Activated naive CD4-positive, alpha-beta T cell treated with anti-CD3 and anti-CD28 coated beads, Interleukin-2, amount 10 ng/mL, durations not matched to agents 7 days and 5 days (primary cell): ENCODE results near the gene AAK1.
"Not testable (repeated sequence)": the region's sequence is repeated elsewhere in the genome, so short reads cannot be mapped to it uniquely, and the experiment has no call there.

Experiments used
- CTCF ChIA-PET: fragments of 350-600 bp; sonication (Branson Sonifier 250); formaldehyde crosslinking; loops from one replicate; lab custom pipeline; 2021; ENCODE audit warnings: antibody characterized with exemption; lab: Charles Lee
- DNase-seq: peaks from one replicate; pipeline ENCODE4 v3.0.0-alpha.2; 2020
- H3K27ac Mint-ChIP-seq: one replicate; pipeline ENCODE4 v1.8.0; 2021; ENCODE audit warnings: mild to moderate bottlenecking, moderate library complexity, mixed read lengths
- H3K27me3 Mint-ChIP-seq: one replicate; pipeline ENCODE4 v1.8.0; 2021; ENCODE audit warnings: mild to moderate bottlenecking, mixed read lengths
- H3K36me3 Mint-ChIP-seq: one replicate; pipeline ENCODE4 v1.8.0; 2021; ENCODE audit warnings: mixed read lengths
- H3K4me1 Mint-ChIP-seq: one replicate; pipeline ENCODE4 v1.8.0; 2021; ENCODE audit warnings: mixed read lengths
- H3K4me3 Mint-ChIP-seq: one replicate; pipeline ENCODE4 v1.8.0; 2021; ENCODE audit warnings: mild to moderate bottlenecking, moderate library complexity, mixed read lengths
- H3K9me3 Mint-ChIP-seq: one replicate; pipeline ENCODE4 v1.8.0; 2021; ENCODE audit warnings: mixed read lengths

The AAK1 gene

GRCh38 chr2:69628325-69629021 lies 15.1 kb downstream of the AAK1 start:
- Mint-ChIP-seq H3K27me3 (no peaks in the 10 kb centered on the region), H3K4me3 (no peak overlapping the region), H3K9me3 (no peaks in the 10 kb centered on the region), H3K4me1 (peaks cover 25% of the 10 kb centered on the region), H3K27ac (no peak overlapping the region), H3K36me3 (peaks cover 28% of the 10 kb centered on the region)
- CTCF ChIA-PET, result interaction anchor here (0.7 to 3.9 kb wide), 4 partner anchors 13 to 97 kb away, joined by 3 to 15 read pairs (median 6); no protein-coding TSS in a partner anchor
- DNase-seq, result no peak

GRCh38 chr2:69625078-69625795 lies 18.3 kb downstream of the AAK1 start:
- no peaks in the 10 kb centered on the region for H3K9me3 Mint-ChIP-seq
- no peak for DNase-seq
- peaks cover 16% of the 10 kb centered on the region for H3K4me1 Mint-ChIP-seq
- CTCF ChIA-PET, result interaction anchor here (1.0 to 1.5 kb wide), 2 partner anchors 14 to 90 kb away, joined by 3 read pairs; no protein-coding TSS in a partner anchor
- H3K4me3 Mint-ChIP-seq, result no peak overlapping the region
- no peaks in the 10 kb centered on the region for H3K27me3 Mint-ChIP-seq
- H3K27ac Mint-ChIP-seq, result no peak overlapping the region
- peaks cover 20% of the 10 kb centered on the region for H3K36me3 Mint-ChIP-seq

- no peaks in the 10 kb centered on the region for H3K9me3 Mint-ChIP-seq
- no peaks in the 10 kb centered on the region for H3K27me3 Mint-ChIP-seq
- H3K4me1 Mint-ChIP-seq, result peaks cover 15% of the 10 kb centered on the region
- no peak overlapping the region for H3K4me3 Mint-ChIP-seq
- DNase-seq, result no peak
- H3K27ac Mint-ChIP-seq, result no peak overlapping the region
- CTCF ChIA-PET, result interaction anchor here (1.0 to 1.3 kb wide), 2 partner anchors 22 to 90 kb away, joined by 3 to 5 read pairs; no protein-coding TSS in a partner anchor
- H3K36me3 Mint-ChIP-seq, result peaks cover 16% of the 10 kb centered on the region
These were observed 18.9 kb downstream of the AAK1 start for GRCh38 chr2:69624611-69625010.

GRCh38 chr2:69624131-69624530 lies 19.4 kb downstream of the AAK1 start:
- no peak overlapping the region for H3K27ac Mint-ChIP-seq
- H3K27me3 Mint-ChIP-seq, result no peaks in the 10 kb centered on the region
- CTCF ChIA-PET, result interaction anchor here (1.3 kb wide), 1 partner anchor 22 kb away, joined by 5 read pairs; no protein-coding TSS in a partner anchor
- no peak for DNase-seq
- H3K4me1 Mint-ChIP-seq, result peaks cover 15% of the 10 kb centered on the region
- no peak overlapping the region for H3K4me3 Mint-ChIP-seq
- H3K9me3 Mint-ChIP-seq, result no peaks in the 10 kb centered on the region
- peaks cover 16% of the 10 kb centered on the region for H3K36me3 Mint-ChIP-seq

- H3K9me3 Mint-ChIP-seq, result no peaks in the 10 kb centered on the region
- peak overlapping the region; percentile 18 for H3K4me3 Mint-ChIP-seq
- peaks cover 16% of the 10 kb centered on the region for H3K36me3 Mint-ChIP-seq
- DNase-seq, result no peak
- H3K27me3 Mint-ChIP-seq, result no peaks in the 10 kb centered on the region
- CTCF ChIA-PET, result interaction anchor here (1.1 to 1.3 kb wide), 2 partner anchors 8 to 23 kb away, joined by 3 to 5 read pairs; no protein-coding TSS in a partner anchor
- peaks cover 15% of the 10 kb centered on the region for H3K4me1 Mint-ChIP-seq
- H3K27ac Mint-ChIP-seq, result peak overlapping the region; percentile 50
These were observed 20.3 kb downstream of the AAK1 start for GRCh38 chr2:69623236-69623635.

GRCh38 chr2:69622805-69623204 lies 20.7 kb downstream of the AAK1 start:
- CTCF ChIA-PET, result interaction anchor here (0.7 to 1.1 kb wide), 2 partner anchors 8 to 57 kb away, joined by 3 to 4 read pairs; no protein-coding TSS in a partner anchor
- H3K4me3 Mint-ChIP-seq, result peak overlapping the region; percentile 18
- H3K27me3 Mint-ChIP-seq, DNase-seq, H3K9me3 Mint-ChIP-seq: not testable (repeated sequence)
- H3K4me1 Mint-ChIP-seq, result peaks cover 15% of the 10 kb centered on the region
- peaks cover 16% of the 10 kb centered on the region for H3K36me3 Mint-ChIP-seq
- peak overlapping the region; percentile 50 for H3K27ac Mint-ChIP-seq

- Mint-ChIP-seq H3K4me1 (peaks cover 15% of the 10 kb centered on the region), H3K36me3 (peaks cover 16% of the 10 kb centered on the region)
- CTCF ChIA-PET, result interaction anchor here (0.6 to 1.7 kb wide), 4 partner anchors 9 to 57 kb away, joined by 3 to 4 read pairs (median 4); no protein-coding TSS in a partner anchor
- H3K4me3 Mint-ChIP-seq, H3K27ac Mint-ChIP-seq, DNase-seq, H3K27me3 Mint-ChIP-seq, H3K9me3 Mint-ChIP-seq: not testable (repeated sequence)
These were observed 21.5 kb downstream of the AAK1 start for GRCh38 chr2:69622017-69622540.

- no peaks in the 10 kb centered on the region for H3K9me3 Mint-ChIP-seq
- H3K36me3 Mint-ChIP-seq, result peaks cover 21% of the 10 kb centered on the region
- no peaks in the 10 kb centered on the region for H3K27me3 Mint-ChIP-seq
- H3K4me3 Mint-ChIP-seq, result no peak overlapping the region
- CTCF ChIA-PET, result interaction anchor here (0.6 to 1.7 kb wide), 3 partner anchors 24 to 56 kb away, joined by 3 to 4 read pairs (median 3); no protein-coding TSS in a partner anchor
- H3K4me1 Mint-ChIP-seq, result peaks cover 15% of the 10 kb centered on the region
- H3K27ac Mint-ChIP-seq, result peak overlapping the region; percentile 49
- DNase-seq, result no peak
These were observed 22.1 kb downstream of the AAK1 start for GRCh38 chr2:69621440-69621839.

- Mint-ChIP-seq H3K36me3 (peaks cover 21% of the 10 kb centered on the region), H3K4me1 (peaks cover 18% of the 10 kb centered on the region), H3K27me3 (no peaks in the 10 kb centered on the region), H3K27ac (no peak overlapping the region), H3K9me3 (no peaks in the 10 kb centered on the region), H3K4me3 (no peak overlapping the region)
- DNase-seq, result no peak
- CTCF ChIA-PET, result interaction anchor here (0.6 to 1.7 kb wide), 3 partner anchors 24 to 56 kb away, joined by 3 to 4 read pairs (median 3); no protein-coding TSS in a partner anchor
These were observed 22.7 kb downstream of the AAK1 start for GRCh38 chr2:69620870-69621269.

GRCh38 chr2:69619725-69620124 lies 23.8 kb downstream of the AAK1 start:
- Mint-ChIP-seq H3K27me3 (no peaks in the 10 kb centered on the region), H3K4me1 (peaks cover 26% of the 10 kb centered on the region), H3K36me3 (peaks cover 33% of the 10 kb centered on the region), H3K9me3 (peaks cover 3% of the 10 kb centered on the region), H3K27ac (no peak overlapping the region), H3K4me3 (no peak overlapping the region)
- DNase-seq, result peak; percentile 42
- CTCF ChIA-PET, result no interaction called here

GRCh38 chr2:69618362-69618761 lies 25.2 kb downstream of the AAK1 start:
- peaks cover 31% of the 10 kb centered on the region for H3K4me1 Mint-ChIP-seq
- H3K36me3 Mint-ChIP-seq, result peaks cover 39% of the 10 kb centered on the region
- no peaks in the 10 kb centered on the region for H3K27me3 Mint-ChIP-seq
- CTCF ChIA-PET, result interaction anchor here (0.7 to 2.2 kb wide), 6 partner anchors 13 to 89 kb away, joined by 3 to 6 read pairs (median 3); partner anchors contain the start of gene AAK1
- no peak overlapping the region for H3K4me3 Mint-ChIP-seq
- peaks cover 14% of the 10 kb centered on the region for H3K9me3 Mint-ChIP-seq
- no peak overlapping the region for H3K27ac Mint-ChIP-seq
- DNase-seq, result no peak

GRCh38 chr2:69617744-69618143 lies 25.8 kb downstream of the AAK1 start:
- H3K9me3 Mint-ChIP-seq, result peaks cover 17% of the 10 kb centered on the region
- CTCF ChIA-PET, result interaction anchor here (0.9 to 2.2 kb wide), 5 partner anchors 14 to 57 kb away, joined by 3 to 6 read pairs (median 3); partner anchors contain the start of gene AAK1

GRCh38 chr2:69616755-69617154 lies 26.8 kb downstream of the AAK1 start:
- CTCF ChIA-PET, result interaction anchor here (2.2 kb wide), 1 partner anchor 56 kb away, joined by 5 read pairs; no protein-coding TSS in a partner anchor
- DNase-seq, result peak; percentile 47
- H3K4me3 Mint-ChIP-seq, result no peak overlapping the region

More at GRCh38 chr2:69617744-69618143, 25.8 kb downstream of the AAK1 start:
- H3K36me3 Mint-ChIP-seq, result peaks cover 39% of the 10 kb centered on the region
- H3K27me3 Mint-ChIP-seq, result no peaks in the 10 kb centered on the region
- no peak overlapping the region for H3K4me3 Mint-ChIP-seq
- H3K27ac Mint-ChIP-seq, result no peak overlapping the region
- peaks cover 31% of the 10 kb centered on the region for H3K4me1 Mint-ChIP-seq
- DNase-seq, result no peak

More at GRCh38 chr2:69616755-69617154, 26.8 kb downstream of the AAK1 start:
- Mint-ChIP-seq H3K27me3 (no peaks in the 10 kb centered on the region), H3K36me3 (peaks cover 39% of the 10 kb centered on the region), H3K27ac (no peak overlapping the region), H3K4me1 (peaks cover 30% of the 10 kb centered on the region), H3K9me3 (peaks cover 17% of the 10 kb centered on the region)
